ENCODE data around the gene BUD13. TPM values are rescaled to one million over a fixed set of nuclear protein-coding genes. Genes with fewer than 3 reads are reported as not detected.
"Not testable (repeated sequence)": the region's sequence is repeated elsewhere in the genome, so short reads cannot be mapped to it uniquely, and the experiment has no call there.

Gene BUD13
- total RNA-seq, 2 donors from 2014 or later, result 22.3 to 29.1 TPM

GRCh38 chr11:116804001-116804400 lies 31.2 kb upstream of the BUD13 start:
- H3K4me3 ChIP-seq (ENCODE audit: low read length), result no peak overlapping the region
- H3K4me3 Mint-ChIP-seq, result no peak overlapping the region
- H3K27ac ChIP-seq (ENCODE audit: low read depth, low read length), result no peak overlapping the region
- H3K36me3 ChIP-seq (ENCODE audit: control insufficient read depth, insufficient read depth, low read length), result no peaks in the 10 kb centered on the region
- no peak overlapping the region for H3K27ac Mint-ChIP-seq
- H3K4me1 Mint-ChIP-seq, result peaks cover 15% of the 10 kb centered on the region
- no peaks in the 10 kb centered on the region for H3K9me3 ChIP-seq (ENCODE audit: control insufficient read depth, low read length)
- peaks cover 5% of the 10 kb centered on the region for H3K4me1 ChIP-seq (ENCODE audit: control insufficient read depth, insufficient read depth, low read length)
- no peaks in the 10 kb centered on the region for H3K36me3 Mint-ChIP-seq (ENCODE audit: low read depth)
- no peak for TF ChIP-seq CTCF (conservative IDR thresholded peaks at IDR 0.05)
- H3K9me3 Mint-ChIP-seq, result no peaks in the 10 kb centered on the region
- no peak for DNase-seq
- no peaks in the 10 kb centered on the region for H3K27me3 ChIP-seq (ENCODE audit: control insufficient read depth, insufficient read depth, low read length, poor library complexity, severe bottlenecking)
- H3K27me3 Mint-ChIP-seq (ENCODE audit: insufficient read depth), result peaks cover 11% of the 10 kb centered on the region
- H3K9ac ChIP-seq (ENCODE audit: extremely low read depth, low read length, poor library complexity, severe bottlenecking), result no peak overlapping the region
- WGBS, 2 experiments (ENCODE audit: insufficient coverage in 1 of 2, insufficient read length in 1 of 2), result 89 to 93% methylated on average over 3 of the region's 3 CpGs

GRCh38 chr11:116801662-116802061 lies 28.9 kb upstream of the BUD13 start:
- not testable (repeated sequence) for H3K36me3 Mint-ChIP-seq (ENCODE audit: low read depth); H3K27ac Mint-ChIP-seq; H3K9ac ChIP-seq (ENCODE audit: extremely low read depth, low read length, poor library complexity, severe bottlenecking); H3K4me1 Mint-ChIP-seq; H3K36me3 ChIP-seq (ENCODE audit: control insufficient read depth, insufficient read depth, low read length); H3K4me1 ChIP-seq (ENCODE audit: control insufficient read depth, insufficient read depth, low read length); DNase-seq; H3K27me3 ChIP-seq (ENCODE audit: control insufficient read depth, insufficient read depth, low read length, poor library complexity, severe bottlenecking); H3K9me3 ChIP-seq (ENCODE audit: control insufficient read depth, low read length); H3K27ac ChIP-seq (ENCODE audit: low read depth, low read length); H3K9me3 Mint-ChIP-seq; H3K4me3 ChIP-seq (ENCODE audit: low read length); H3K4me3 Mint-ChIP-seq
- H3K27me3 Mint-ChIP-seq (ENCODE audit: insufficient read depth), result peaks cover 11% of the 10 kb centered on the region

GRCh38 chr11:116800610-116801009 lies 27.8 kb upstream of the BUD13 start:
- Histone ChIP-seq H3K9ac (ENCODE audit: extremely low read depth, low read length, poor library complexity, severe bottlenecking) (no peak overlapping the region), H3K27ac (ENCODE audit: low read depth, low read length) (no peak overlapping the region), H3K9me3 (ENCODE audit: control insufficient read depth, low read length) (no peaks in the 10 kb centered on the region), H3K4me1 (ENCODE audit: control insufficient read depth, insufficient read depth, low read length) (no peaks in the 10 kb centered on the region), H3K4me3 (ENCODE audit: low read length) (no peak overlapping the region), H3K27me3 (ENCODE audit: control insufficient read depth, insufficient read depth, low read length, poor library complexity, severe bottlenecking) (no peaks in the 10 kb centered on the region), H3K36me3 (ENCODE audit: control insufficient read depth, insufficient read depth, low read length) (no peaks in the 10 kb centered on the region)
- no peak for DNase-seq
- Mint-ChIP-seq H3K4me1 (no peaks in the 10 kb centered on the region), H3K36me3 (ENCODE audit: low read depth) (no peaks in the 10 kb centered on the region), H3K27ac (no peak overlapping the region), H3K9me3 (no peaks in the 10 kb centered on the region), H3K27me3 (ENCODE audit: insufficient read depth) (peaks cover 11% of the 10 kb centered on the region), H3K4me3 (no peak overlapping the region)
- 75 to 93% methylated on average over 2 of the region's 2 CpGs for WGBS, 2 experiments (ENCODE audit: insufficient coverage in 1 of 2, insufficient read length in 1 of 2)
- TF ChIP-seq CTCF (conservative IDR thresholded peaks at IDR 0.05), result no peak

GRCh38 chr11:116798368-116798767 lies 25.6 kb upstream of the BUD13 start:
- Mint-ChIP-seq H3K27me3 (ENCODE audit: insufficient read depth) (peaks cover 3% of the 10 kb centered on the region), H3K9me3 (no peaks in the 10 kb centered on the region), H3K36me3 (ENCODE audit: low read depth) (no peaks in the 10 kb centered on the region), H3K27ac (no peak overlapping the region), H3K4me3 (no peak overlapping the region), H3K4me1 (no peaks in the 10 kb centered on the region)
- H3K9me3 ChIP-seq (ENCODE audit: control insufficient read depth, low read length), result no peaks in the 10 kb centered on the region
- H3K4me3 ChIP-seq (ENCODE audit: low read length), result no peak overlapping the region
- H3K27ac ChIP-seq (ENCODE audit: low read depth, low read length), result no peak overlapping the region
- H3K36me3 ChIP-seq (ENCODE audit: control insufficient read depth, insufficient read depth, low read length), result no peaks in the 10 kb centered on the region
- WGBS, 2 experiments (ENCODE audit: insufficient coverage in 1 of 2, insufficient read length in 1 of 2), result 93% methylated on average over 5 of the region's 5 CpGs
- H3K4me1 ChIP-seq (ENCODE audit: control insufficient read depth, insufficient read depth, low read length), result no peaks in the 10 kb centered on the region
- H3K9ac ChIP-seq (ENCODE audit: extremely low read depth, low read length, poor library complexity, severe bottlenecking), result no peak overlapping the region
- no peaks in the 10 kb centered on the region for H3K27me3 ChIP-seq (ENCODE audit: control insufficient read depth, insufficient read depth, low read length, poor library complexity, severe bottlenecking)
- no peak for DNase-seq
- TF ChIP-seq CTCF (conservative IDR thresholded peaks at IDR 0.05), result no peak
